ENCODE measurements around the gene GRB2. TPM values are rescaled to one million over a fixed set of nuclear protein-coding genes. Genes with fewer than 3 reads are reported as not detected.

The GRB2 gene
- total RNA-seq, 1 experiment from 2014 or later, result 115 TPM

- no TSS peak for BruUV-seq (replicated peaks)
- Mint-ChIP-seq H3K9me3 (ENCODE audit: unreplicated experiment) (no peaks in the 10 kb centered on the region), H3K27ac (ENCODE audit: unreplicated experiment) (no peak overlapping the region), H3K27me3 (ENCODE audit: insufficient read depth, unreplicated experiment) (no peaks in the 10 kb centered on the region), H3K4me3 (ENCODE audit: unreplicated experiment) (no peak overlapping the region), H3K4me1 (ENCODE audit: low read depth, unreplicated experiment) (peaks cover 8% of the 10 kb centered on the region), H3K36me3 (ENCODE audit: insufficient read depth, unreplicated experiment) (peaks cover 75% of the 10 kb centered on the region)
- Histone ChIP-seq H3K27me3 (replicated peaks; ENCODE audit: control insufficient read depth, insufficient read depth, low read length) (no peaks in the 10 kb centered on the region; the same call in 1 of the 2 replicates), H3K36me3 (ENCODE audit: control insufficient read depth, insufficient read depth, low read length) (peaks cover 3% of the 10 kb centered on the region), H3K4me1 (no peaks in the 10 kb centered on the region), H3K4me3 (ENCODE audit: low read depth, low read length) (no peak overlapping the region), H3K9me3 (no peaks in the 10 kb centered on the region)
- DNase-seq, result peak in 1 of 2 experiments; percentile 46
- no peak for TF ChIP-seq CTCF (IDR thresholded peaks at IDR 0.05; ENCODE audit: insufficient read depth in 1 of 2, low read depth in 1 of 2, low read length in 1 of 2, severe bottlenecking in 1 of 2, unreplicated experiment in 1 of 2)
- intact Hi-C loops (cut with micrococcal nuclease; ENCODE audit: unreplicated experiment), result no loop called here
- POLR2A ChIA-PET, result interaction anchor here (0.6 kb wide), 1 partner anchor 48 kb away, joined by 3 read pairs; no protein-coding TSS in a partner anchor
- CTCF ChIA-PET, result interaction anchor here (1.0 to 1.4 kb wide), 2 partner anchors 8 to 28 kb away, joined by 3 to 5 read pairs; partner anchors contain the start of gene SLC25A19
Observed at GRCh38 chr17:75317671-75318070, 87.8 kb downstream of the GRB2 start.

DNA sequence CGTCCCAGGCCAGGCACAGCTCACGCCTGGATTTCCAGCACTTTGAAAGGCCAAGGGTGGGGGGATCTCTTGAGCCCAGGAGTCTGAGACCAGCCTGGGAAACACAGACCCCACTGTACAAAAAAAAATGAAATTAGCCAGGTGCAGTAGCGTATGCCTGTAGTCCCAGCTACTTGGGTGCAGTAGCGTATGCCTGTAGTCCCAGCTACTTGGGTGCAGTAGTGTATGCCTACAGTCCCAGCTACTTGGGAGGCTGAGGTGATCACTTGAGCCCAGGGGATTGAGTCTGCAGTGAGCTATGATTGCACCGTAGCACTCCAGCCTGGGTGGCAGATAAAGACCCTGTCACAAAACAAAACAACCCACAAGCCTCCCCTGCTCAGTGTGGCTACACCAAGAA is 89.2 kb downstream of the GRB2 start:
- intact Hi-C loops (cut with micrococcal nuclease; ENCODE audit: unreplicated experiment), result no loop called here
- no peak for DNase-seq
- Mint-ChIP-seq H3K27me3 (ENCODE audit: insufficient read depth, unreplicated experiment) (no peaks in the 10 kb centered on the region), H3K9me3 (ENCODE audit: unreplicated experiment) (no peaks in the 10 kb centered on the region), H3K4me3 (ENCODE audit: unreplicated experiment) (no peak overlapping the region), H3K27ac (ENCODE audit: unreplicated experiment) (peak overlapping the region; percentile 17), H3K4me1 (ENCODE audit: low read depth, unreplicated experiment) (peaks cover 12% of the 10 kb centered on the region), H3K36me3 (ENCODE audit: insufficient read depth, unreplicated experiment) (peaks cover 61% of the 10 kb centered on the region)
- Histone ChIP-seq H3K9me3 (no peaks in the 10 kb centered on the region), H3K4me3 (ENCODE audit: low read depth, low read length) (no peak overlapping the region), H3K27me3 (replicated peaks; ENCODE audit: control insufficient read depth, insufficient read depth, low read length) (no peaks in the 10 kb centered on the region; the same call in 1 of the 2 replicates), H3K4me1 (no peaks in the 10 kb centered on the region), H3K36me3 (ENCODE audit: control insufficient read depth, insufficient read depth, low read length) (peaks cover 3% of the 10 kb centered on the region)
- POLR2A ChIA-PET, result no interaction called here
- CTCF ChIA-PET, result interaction anchor here (0.6 to 1.4 kb wide), 5 partner anchors 9 to 1143 kb away, joined by 3 to 5 read pairs (median 3); partner anchors contain the start of gene MIF4GD
- no TSS peak for BruUV-seq (replicated peaks)
- no peak for TF ChIP-seq CTCF (IDR thresholded peaks at IDR 0.05; ENCODE audit: insufficient read depth in 1 of 2, low read depth in 1 of 2, low read length in 1 of 2, severe bottlenecking in 1 of 2, unreplicated experiment in 1 of 2)

DNA sequence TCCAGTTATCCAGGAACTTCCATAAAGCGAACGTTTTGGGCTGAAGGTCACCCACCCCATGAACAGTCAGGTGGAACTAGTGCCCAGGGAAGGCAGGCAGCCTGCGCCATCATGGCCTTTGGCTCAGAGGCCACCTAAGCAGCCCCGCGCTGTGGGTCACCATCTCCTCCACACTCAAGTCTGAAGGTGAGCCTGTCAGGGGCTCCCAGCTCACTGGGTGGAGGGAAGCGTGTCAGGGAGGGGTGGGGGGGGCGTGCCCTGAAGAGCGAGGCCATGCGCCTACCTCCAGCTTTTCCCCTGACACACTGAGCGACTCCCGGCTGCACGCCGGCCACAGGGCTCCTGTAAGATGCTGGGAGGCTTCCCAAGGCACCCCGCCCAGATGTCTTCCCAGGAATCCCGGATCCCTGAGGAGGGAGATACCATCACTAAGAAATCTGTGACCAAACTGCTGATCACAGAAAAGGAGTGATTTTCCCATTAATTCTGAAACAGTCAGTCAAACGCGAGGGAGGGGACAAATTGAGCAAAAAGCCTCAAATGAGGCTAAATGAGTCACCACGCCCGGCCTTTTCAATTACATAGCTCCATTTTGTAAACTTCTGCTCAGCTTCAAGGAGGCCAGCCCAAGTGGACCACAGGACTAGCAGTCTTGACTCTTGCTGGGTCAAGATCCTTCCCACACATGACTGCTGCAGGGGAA is 89.8 kb downstream of the GRB2 start:
- Mint-ChIP-seq H3K27ac (ENCODE audit: unreplicated experiment) (peak overlapping the region; percentile 17), H3K9me3 (ENCODE audit: unreplicated experiment) (no peaks in the 10 kb centered on the region), H3K36me3 (ENCODE audit: insufficient read depth, unreplicated experiment) (peaks cover 55% of the 10 kb centered on the region), H3K27me3 (ENCODE audit: insufficient read depth, unreplicated experiment) (no peaks in the 10 kb centered on the region), H3K4me1 (ENCODE audit: low read depth, unreplicated experiment) (peaks cover 12% of the 10 kb centered on the region), H3K4me3 (ENCODE audit: unreplicated experiment) (no peak overlapping the region)
- BruUV-seq (replicated peaks), result no TSS peak
- Histone ChIP-seq H3K9me3 (no peaks in the 10 kb centered on the region), H3K4me3 (ENCODE audit: low read depth, low read length) (no peak overlapping the region), H3K27me3 (replicated peaks; ENCODE audit: control insufficient read depth, insufficient read depth, low read length) (no peaks in the 10 kb centered on the region; the same call in 1 of the 2 replicates), H3K36me3 (ENCODE audit: control insufficient read depth, insufficient read depth, low read length) (peaks cover 3% of the 10 kb centered on the region), H3K4me1 (no peaks in the 10 kb centered on the region)
- CTCF ChIA-PET, result interaction anchor here (0.6 to 1.1 kb wide), 5 partner anchors 17 to 1143 kb away, joined by 3 to 5 read pairs (median 3); partner anchors contain the start of genes MIF4GD and SLC25A19
- intact Hi-C loops (cut with micrococcal nuclease; ENCODE audit: unreplicated experiment), result no loop called here
- TF ChIP-seq CTCF (IDR thresholded peaks at IDR 0.05; ENCODE audit: insufficient read depth in 1 of 2, low read depth in 1 of 2, low read length in 1 of 2, severe bottlenecking in 1 of 2, unreplicated experiment in 1 of 2), result no peak
- DNase-seq, result no peak
- POLR2A ChIA-PET, result no interaction called here
